Activated T-cell treated with anti-CD3 and anti-CD28 coated beads, Interleukin-2, amount 50 U/mL, for 1 hour (primary cell): ENCODE data around the gene VPS37C.
A peak's percentile ranks its signal among the peaks of the same experiment; 100 is the strongest.
"Not testable (repeated sequence)": the region's sequence is repeated elsewhere in the genome, so short reads cannot be mapped to it uniquely, and the experiment has no call there.

Source experiments
- DNase-seq: peaks from one replicate; pipeline ENCODE4 v3.0.0-alpha.2; 2020

VPS37C gene

GRCh38 chr11:61115498-61116224, 45.6 kb downstream of the VPS37C start:
- DNase-seq = no peak

- DNase-seq = no peak
Measured at GRCh38 chr11:61114913-61115312, 46.3 kb downstream of the VPS37C start.

GRCh38 chr11:61113201-61113600, 48.0 kb downstream of the VPS37C start:
- DNase-seq = no peak

GRCh38 chr11:61112575-61112974, 48.7 kb downstream of the VPS37C start:
- DNase-seq = no peak

GRCh38 chr11:61111786-61112517, 49.3 kb downstream of the VPS37C start:
- DNase-seq = peak; percentile 53

GRCh38 chr11:61111050-61111435, 50.2 kb downstream of the VPS37C start:
- DNase-seq = peak; percentile 19

GRCh38 chr11:61110255-61111049, 50.8 kb downstream of the VPS37C start:
- no peak for DNase-seq

- DNase-seq = peak; percentile 18
Measured at GRCh38 chr11:61109671-61110070, 51.6 kb downstream of the VPS37C start.

GRCh38 chr11:61108847-61109585, 52.2 kb downstream of the VPS37C start:
- peak; percentile 18 for DNase-seq

GRCh38 chr11:61107888-61108287, 53.3 kb downstream of the VPS37C start:
- peak; percentile 19 for DNase-seq

- peak; percentile 34 for DNase-seq
Measured at GRCh38 chr11:61106894-61107470, 54.2 kb downstream of the VPS37C start.

GRCh38 chr11:61106296-61106695, 54.9 kb downstream of the VPS37C start:
- peak; percentile 22 for DNase-seq

- DNase-seq = peak; percentile 28
Measured at GRCh38 chr11:61104963-61105362, 56.3 kb downstream of the VPS37C start.

GRCh38 chr11:61103851-61104423, 57.3 kb downstream of the VPS37C start:
- peak; percentile 28 for DNase-seq

- peak; percentile 52 for DNase-seq
Measured at GRCh38 chr11:61102667-61103571, 58.3 kb downstream of the VPS37C start.

GRCh38 chr11:61098778-61099177, 62.4 kb downstream of the VPS37C start:
- DNase-seq = peak; percentile 18

- not testable (repeated sequence) for DNase-seq
Measured at GRCh38 chr11:61098261-61098660, 63.0 kb downstream of the VPS37C start.

- no peak for DNase-seq
Measured at GRCh38 chr11:61095021-61095420, 66.2 kb downstream of the VPS37C start.

- not testable (repeated sequence) for DNase-seq
Measured at GRCh38 chr11:61094167-61094566, 67.1 kb downstream of the VPS37C start.

- DNase-seq = no peak
Measured at GRCh38 chr11:61092908-61093763, 68.1 kb downstream of the VPS37C start.
